HT-29 (cell line): ENCODE measurements around the gene UBE2E1. TPM values are rescaled to one million over a fixed set of nuclear protein-coding genes. Genes with fewer than 3 reads are reported as not detected.
"Not testable (repeated sequence)": the region's sequence is repeated elsewhere in the genome, so short reads cannot be mapped to it uniquely, and the experiment has no call there.

Source experiments
- DNase-seq: peaks from one replicate; pipeline ENCODE4 v3.0.0-alpha.2; 2015; ENCODE audit warnings: low spot score
- total RNA-seq: library from RNA; depleted of rRNA; stranded (reverse); fragments of >200 nt; shearing (Covaris generic); gene quantifications from 2 replicates; pipeline ENCODE4 v1.2.3, GENCODE V29; 2014; rRNA removed

UBE2E1 gene
- total RNA-seq, 1 experiment from 2014 or later, result 51.3 TPM

DNA sequence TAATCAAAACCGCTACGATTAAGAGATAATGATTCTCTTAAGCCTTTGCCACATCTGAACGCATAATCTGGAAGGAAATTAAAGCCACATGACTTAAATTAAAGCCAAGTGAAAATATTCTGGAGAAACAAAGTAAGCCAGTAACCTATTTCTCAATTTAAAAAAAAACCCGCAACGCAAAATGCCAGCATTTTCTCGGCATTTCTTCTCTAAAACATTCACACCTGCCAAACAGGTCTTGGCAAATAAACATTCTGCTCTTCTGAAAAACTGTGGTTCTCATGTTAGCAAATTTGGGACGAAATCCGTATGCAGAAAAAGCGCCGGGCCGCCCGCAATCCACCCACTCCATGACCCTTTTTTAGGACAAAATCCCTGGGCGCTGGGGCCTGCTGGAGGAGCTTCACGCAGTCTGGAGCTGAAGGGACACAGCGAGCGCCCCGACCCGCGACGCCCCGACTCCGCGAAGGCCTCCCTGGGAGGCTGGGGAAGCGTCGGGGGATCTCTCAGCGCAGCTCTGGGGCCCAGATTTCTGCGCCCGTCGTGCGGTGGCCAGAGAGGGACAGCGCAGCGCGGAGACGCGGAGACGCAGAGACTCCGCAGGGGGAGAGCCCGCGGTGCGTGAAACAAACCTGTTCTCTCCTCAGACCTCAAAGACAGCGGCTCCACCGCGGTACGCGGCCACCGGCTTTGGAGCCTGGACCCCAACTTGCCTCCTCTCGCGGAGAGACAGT, 110.6 kb downstream of the UBE2E1 start:
- no peak for DNase-seq

GRCh38 chr3:23916886-23917678, 111.3 kb downstream of the UBE2E1 start, which contains the start of the genes NKIRAS1 and RPL15:
NKIRAS1 (minus strand) TSS chr3:23916990; CDS start chr3:23910904, 6,086 bp downstream.
RPL15 (plus strand) TSS chr3:23917132; CDS start chr3:23917860, 728 bp downstream.
- peak; percentile 93 for DNase-seq

GRCh38 chr3:23917679-23918303, 112.0 kb downstream of the UBE2E1 start:
- peak; percentile 52 for DNase-seq

DNA sequence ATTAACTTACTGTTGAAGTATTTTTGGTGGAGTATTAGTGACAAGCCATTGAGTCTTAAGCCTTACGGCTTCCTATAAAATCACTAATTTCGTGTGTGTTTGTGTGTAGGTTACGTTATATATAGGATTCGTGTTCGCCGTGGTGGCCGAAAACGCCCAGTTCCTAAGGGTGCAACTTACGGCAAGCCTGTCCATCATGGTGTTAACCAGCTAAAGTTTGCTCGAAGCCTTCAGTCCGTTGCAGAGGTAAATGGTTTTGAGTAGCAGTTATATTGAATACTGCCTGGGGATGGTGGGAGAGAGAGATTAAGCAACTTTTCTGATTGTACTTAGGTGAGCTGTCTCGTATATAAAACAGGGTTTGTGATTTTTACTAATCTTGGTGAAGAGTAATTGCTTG, 112.6 kb downstream of the UBE2E1 start:
- not testable (repeated sequence) for DNase-seq

GRCh38 chr3:23919628-23920027, 113.9 kb downstream of the UBE2E1 start:
- no peak for DNase-seq

- DNase-seq, result peak; percentile 1
Observed at GRCh38 chr3:23920151-23920655, 114.4 kb downstream of the UBE2E1 start.

DNA sequence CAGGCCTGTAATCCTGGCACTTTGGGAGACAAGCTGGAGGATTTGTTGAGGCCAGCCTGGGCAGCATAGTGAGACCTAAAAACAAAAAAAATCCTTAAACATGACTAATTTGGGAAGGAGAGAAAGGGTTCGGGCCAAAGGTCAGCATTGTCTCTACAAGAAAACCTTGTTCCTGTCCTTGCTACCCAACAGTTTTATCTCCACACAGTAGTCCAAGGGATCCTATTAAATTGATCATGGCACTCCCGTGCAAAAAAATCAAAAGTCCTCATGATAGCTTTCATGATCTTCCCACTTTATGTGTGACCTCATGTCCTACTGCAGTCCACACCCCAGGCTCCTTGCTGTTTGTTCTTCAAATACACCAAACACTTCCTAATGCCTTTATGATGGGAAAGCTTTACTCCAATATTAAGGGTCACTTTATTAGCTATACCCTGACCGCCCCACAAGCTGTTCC, 115.3 kb downstream of the UBE2E1 start:
- DNase-seq, result peak; percentile 2

DNA sequence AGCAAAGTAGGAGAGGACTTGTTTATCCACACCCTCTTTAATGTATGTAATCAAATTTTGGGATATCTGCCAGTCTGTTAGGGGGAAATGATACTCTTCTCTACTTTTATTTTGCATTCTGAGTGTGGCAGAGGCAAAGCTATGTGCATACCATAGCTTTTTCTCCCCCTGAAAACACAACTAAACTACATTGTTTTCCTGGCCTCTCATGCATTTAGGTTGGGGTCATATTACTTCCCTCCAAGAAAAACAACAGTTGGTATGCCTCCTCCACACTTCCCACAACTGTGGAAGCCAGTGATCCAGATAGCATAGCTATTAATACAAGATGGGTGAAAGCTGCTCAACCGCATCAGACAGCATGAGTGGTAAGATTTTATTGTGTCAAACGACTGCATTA, 118.0 kb downstream of the UBE2E1 start:
- DNase-seq, result no peak

DNA sequence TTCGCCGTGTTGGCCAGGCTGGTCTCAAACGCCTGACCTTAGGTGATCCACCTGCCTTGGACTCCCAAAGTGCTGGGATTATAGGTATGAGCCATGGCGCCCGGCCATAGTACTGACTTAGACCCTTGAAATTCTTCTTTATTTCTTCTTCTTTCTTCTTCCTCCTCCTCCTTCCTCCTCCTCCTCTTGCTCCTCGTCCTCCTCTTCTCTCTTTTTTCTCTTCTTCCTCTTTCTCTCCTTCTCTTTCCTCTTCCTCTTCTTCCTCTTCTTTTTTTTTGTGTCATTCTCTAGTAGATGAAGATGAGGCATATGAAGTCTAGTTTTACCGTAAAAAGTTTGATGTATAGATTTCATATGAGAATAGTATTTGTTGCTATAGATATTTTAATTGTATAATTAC, 120.5 kb downstream of the UBE2E1 start:
- DNase-seq, result no peak

DNA sequence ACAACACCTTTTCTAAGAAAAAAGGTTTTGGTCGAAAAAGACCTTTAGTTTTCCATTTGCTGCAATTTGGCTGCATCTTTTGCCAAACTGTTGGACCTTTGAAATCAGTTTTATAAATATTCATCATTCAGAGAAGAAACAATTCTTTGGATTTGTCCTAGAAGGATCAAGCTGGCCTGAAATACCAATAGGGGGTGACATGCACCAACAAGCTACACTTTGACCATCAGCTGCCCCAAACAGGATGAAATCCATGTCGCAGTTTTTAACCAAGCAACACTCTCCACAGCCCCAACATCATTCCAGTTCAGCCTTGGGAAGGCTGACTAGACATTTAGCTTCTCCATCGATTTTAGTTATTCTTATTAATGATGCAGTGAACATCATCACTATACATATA, 121.0 kb downstream of the UBE2E1 start:
- DNase-seq, result peak; percentile 7

DNA sequence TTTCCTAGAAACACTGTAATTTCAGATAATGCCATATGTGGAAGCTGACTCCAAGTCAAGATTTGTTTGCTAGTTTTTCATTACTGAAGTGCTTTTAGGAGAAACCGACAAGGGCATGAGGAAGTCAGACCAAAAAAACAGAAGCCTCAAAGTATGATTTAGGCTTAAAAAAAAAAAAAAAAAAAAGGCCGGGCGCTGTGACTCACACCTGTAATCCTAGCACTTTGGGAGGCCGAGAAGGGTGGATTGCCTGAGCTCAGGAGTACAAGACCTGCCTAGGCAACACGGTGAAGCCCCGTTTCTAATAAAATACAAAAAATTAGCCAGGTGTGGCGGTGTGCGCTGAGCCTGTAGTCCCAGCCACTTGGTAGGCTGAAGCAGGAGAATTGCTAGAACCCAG, 122.8 kb downstream of the UBE2E1 start:
- DNase-seq, result no peak

GRCh38 chr3:23931597-23931996, 125.8 kb downstream of the UBE2E1 start:
- DNase-seq, result no peak

GRCh38 chr3:23932571-23932970, 126.8 kb downstream of the UBE2E1 start:
- no peak for DNase-seq

DNA sequence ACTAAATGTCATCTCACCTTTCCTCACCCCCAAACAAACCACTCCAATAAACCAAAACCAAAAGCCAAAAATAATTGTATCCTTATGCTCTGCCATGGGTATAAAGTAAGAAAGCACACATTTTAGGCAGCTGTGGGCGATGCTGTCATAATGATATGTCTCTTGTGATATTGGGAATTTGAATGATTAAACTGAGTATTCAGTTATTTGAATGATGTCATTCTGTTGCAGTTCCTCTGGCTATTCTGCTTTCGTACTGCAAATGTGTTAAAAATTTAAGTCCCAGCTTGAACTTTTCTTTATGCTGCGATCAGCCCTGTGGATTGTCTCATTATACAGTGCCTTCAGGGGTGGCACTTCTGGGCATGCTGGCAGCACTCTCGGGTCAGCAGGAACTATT, 128.5 kb downstream of the UBE2E1 start:
- DNase-seq, result no peak

DNA sequence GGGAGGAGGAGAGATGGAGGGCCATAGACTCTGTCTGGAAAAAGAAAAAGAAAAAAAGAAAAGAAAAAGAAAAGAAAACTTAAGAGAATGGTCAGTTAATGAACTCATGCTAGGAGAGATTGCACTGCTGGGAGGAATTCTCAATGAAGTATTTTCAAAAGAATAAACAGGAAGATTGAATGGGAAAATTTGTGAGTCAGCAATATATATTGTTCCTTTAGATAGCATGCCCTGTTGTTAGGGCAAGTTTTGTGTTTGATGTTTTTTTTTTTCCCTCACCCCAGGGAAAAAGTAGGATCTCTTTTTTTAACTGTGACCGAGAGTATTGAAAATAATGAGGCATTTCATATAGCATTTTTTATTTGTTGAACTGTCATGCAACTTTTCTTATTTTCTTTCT, 131.5 kb downstream of the UBE2E1 start:
- no peak for DNase-seq

DNA sequence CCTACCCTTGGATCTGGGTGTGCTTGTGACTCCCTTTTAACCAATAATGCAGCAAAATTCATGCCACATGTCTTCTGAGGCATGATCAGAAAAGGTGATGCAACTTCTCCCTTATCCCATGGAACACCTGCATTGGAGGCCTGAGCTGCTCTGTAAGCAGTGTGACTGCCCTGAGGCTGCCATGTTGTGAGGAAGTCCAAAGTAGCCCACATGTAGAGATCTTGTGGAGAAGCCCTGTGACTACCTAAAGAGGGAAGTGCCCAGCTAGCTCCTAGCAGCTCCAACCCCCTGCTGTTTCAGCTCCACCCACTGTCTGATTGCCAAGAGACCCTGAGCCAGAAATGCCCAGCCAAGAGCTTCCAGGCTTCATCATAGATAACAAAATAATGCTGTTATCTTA, 132.9 kb downstream of the UBE2E1 start:
- no peak for DNase-seq

GRCh38 chr3:23940775-23941174, 135.0 kb downstream of the UBE2E1 start:
- no peak for DNase-seq

Other genes with a start within 250 kb of the UBE2E1 start
- gene NKIRAS1, start 111.0 kb downstream of the UBE2E1 start, total RNA-seq, result 1.2 and 2.2 TPM in 2 replicates
- gene RPL15, start 111.2 kb downstream of the UBE2E1 start, total RNA-seq, result 1,130 and 1,186 TPM in 2 replicates
- gene NR1D2, start 139.3 kb downstream of the UBE2E1 start, total RNA-seq, result 10.9 and 12.9 TPM in 2 replicates